Transverse colon (tissue), 4 donors: ENCODE results near the gene DLG5.

Experiments used
- EP300 ChIP-seq: sonication (generic); formaldehyde crosslinking; IDR thresholded peaks from one replicate; pipeline ENCODE4 v1.6.1; 2017; ENCODE audit warnings: antibody characterized with exemption, low read depth
- POLR2AphosphoS5 ChIP-seq, 3 donors: sonication (generic); formaldehyde crosslinking; IDR thresholded peaks; one replicate each; pipeline ENCODE4 v1.6.1; 2016; ENCODE audit warnings: antibody characterized with exemption in 3 of 3
- TF ChIP-seq, protein P1 (sequence below), 5 experiments: fragments of 200-600 bp in 3 of 5; fragments of 450-650 bp in 2 of 5; sonication (generic) in 3 of 5; IDR thresholded peaks; 1 replicate in 2 of 5; 2 replicates in 3 of 5; pipeline ENCODE4 v1.5.1; 2016 to 2017; ENCODE audit warnings: antibody characterized with exemption in 5 of 5, inconsistent platforms in 3 of 5, mild to moderate bottlenecking in 2 of 5, moderate library complexity in 1 of 5

DNA sequence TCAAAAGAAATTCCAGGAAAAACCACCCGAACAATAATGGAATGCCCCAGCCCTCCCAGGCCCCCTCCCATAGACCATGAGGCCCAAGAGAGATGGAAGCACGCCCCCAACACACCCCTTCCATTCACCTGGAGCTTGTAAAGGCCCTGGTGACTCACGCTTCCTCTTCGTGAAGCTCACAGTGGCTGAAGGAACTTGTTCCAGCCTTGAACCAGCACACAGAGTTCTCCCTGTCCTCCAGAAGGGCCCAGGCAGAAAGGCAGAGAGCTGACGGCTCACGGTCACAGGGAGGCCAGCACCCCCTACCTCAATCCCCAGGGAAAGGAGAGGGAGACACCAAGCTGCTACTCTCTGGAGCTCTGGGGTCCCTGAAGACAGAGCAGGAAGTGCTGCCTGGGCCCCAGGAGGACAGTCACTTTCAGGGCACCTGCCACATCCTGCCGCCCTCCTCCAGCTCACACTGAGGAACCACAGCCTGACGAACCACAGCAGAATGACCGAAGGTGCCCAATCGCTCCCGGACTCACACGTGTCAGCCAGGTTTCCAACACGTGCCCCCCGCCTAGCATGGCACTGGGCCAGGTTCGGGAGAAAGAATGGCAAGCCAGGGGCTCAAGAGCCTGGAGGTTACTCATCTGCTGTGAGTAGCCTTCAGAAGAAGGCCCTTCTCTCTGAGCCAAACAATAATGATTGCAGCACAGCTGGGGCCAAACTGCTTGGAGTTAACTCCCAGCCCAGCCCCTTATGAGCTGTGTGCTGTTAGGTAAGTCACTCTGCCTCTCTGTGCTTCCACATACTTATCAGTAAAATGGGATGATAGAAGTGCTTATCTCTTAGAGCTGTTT lies 52.8 kb downstream of the DLG5 start:
- TF ChIP-seq POLR2AphosphoS5 (IDR thresholded peaks at IDR 0.05) (peak in 1 of 3 donors; percentile 50), EP300 (peak; percentile 77)
- TF ChIP-seq, protein P1, sequence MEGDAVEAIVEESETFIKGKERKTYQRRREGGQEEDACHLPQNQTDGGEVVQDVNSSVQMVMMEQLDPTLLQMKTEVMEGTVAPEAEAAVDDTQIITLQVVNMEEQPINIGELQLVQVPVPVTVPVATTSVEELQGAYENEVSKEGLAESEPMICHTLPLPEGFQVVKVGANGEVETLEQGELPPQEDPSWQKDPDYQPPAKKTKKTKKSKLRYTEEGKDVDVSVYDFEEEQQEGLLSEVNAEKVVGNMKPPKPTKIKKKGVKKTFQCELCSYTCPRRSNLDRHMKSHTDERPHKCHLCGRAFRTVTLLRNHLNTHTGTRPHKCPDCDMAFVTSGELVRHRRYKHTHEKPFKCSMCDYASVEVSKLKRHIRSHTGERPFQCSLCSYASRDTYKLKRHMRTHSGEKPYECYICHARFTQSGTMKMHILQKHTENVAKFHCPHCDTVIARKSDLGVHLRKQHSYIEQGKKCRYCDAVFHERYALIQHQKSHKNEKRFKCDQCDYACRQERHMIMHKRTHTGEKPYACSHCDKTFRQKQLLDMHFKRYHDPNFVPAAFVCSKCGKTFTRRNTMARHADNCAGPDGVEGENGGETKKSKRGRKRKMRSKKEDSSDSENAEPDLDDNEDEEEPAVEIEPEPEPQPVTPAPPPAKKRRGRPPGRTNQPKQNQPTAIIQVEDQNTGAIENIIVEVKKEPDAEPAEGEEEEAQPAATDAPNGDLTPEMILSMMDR (IDR thresholded peaks at IDR 0.05) = no peak
